SK-N-MC (cell line): ENCODE measurements around the gene STAT5B.

Source experiments
- EZH2 ChIP-seq: fragments of 200-600 bp; sonication (generic); IDR thresholded peaks from one replicate; pipeline ENCODE4 v1.6.1; 2017; ENCODE audit warnings: antibody characterized with exemption
- FOXP2 ChIP-seq: optimal IDR thresholded peaks from 2 replicates; pipeline ENCODE3; 2011; ENCODE audit warnings: mild to moderate bottlenecking, moderate library complexity; ENCODE audit not compliant: insufficient read depth; ENCODE audit errors: extremely low read length, control extremely low read depth
- POLR2AphosphoS5 ChIP-seq: IDR thresholded peaks from 2 replicates; pipeline ENCODE4 v1.6.1; 2012; ENCODE audit warnings: mild to moderate bottlenecking, low read depth, low read length, borderline replicate concordance

- TF ChIP-seq EZH2 (no peak), POLR2AphosphoS5 (0 out of 2 replicates have a peak, but pooled peaks have one; percentile 10), FOXP2 (no peak)
Observed at GRCh38 chr17:42322382-42323267, 46.4 kb upstream of the STAT5B start.
